H9 (cell line): ENCODE data around the gene MBNL1. TPM values are rescaled to one million over a fixed set of nuclear protein-coding genes. Genes with fewer than 3 reads are reported as not detected.

Source experiments
- DNase-seq: peaks from one replicate; pipeline ENCODE4 v3.0.0-alpha.2; 2017
- H2AFZ ChIP-seq: one replicate; pipeline ENCODE4 v1.6.1; 2013; ENCODE audit warnings: mild to moderate bottlenecking, low read length, control low read depth, moderate library complexity
- H2AK5ac ChIP-seq: 2 replicates; pipeline ENCODE4 v1.6.1; 2013; ENCODE audit warnings: low read length, control low read depth, mixed read lengths; ENCODE audit not compliant: insufficient read length
- H2BK120ac ChIP-seq: one replicate; pipeline ENCODE4 v1.6.1; 2013; ENCODE audit warnings: low read depth, mild to moderate bottlenecking, low read length, control low read depth, inconsistent platforms; ENCODE audit not compliant: poor library complexity, severe bottlenecking
- H2BK12ac ChIP-seq: 2 replicates; pipeline ENCODE4 v1.6.1; 2013; ENCODE audit warnings: low read length, control low read depth, mixed read lengths, low read depth; ENCODE audit not compliant: insufficient read length
- H2BK15ac ChIP-seq: 2 replicates; pipeline ENCODE4 v1.6.1; 2013; ENCODE audit warnings: low read depth, low read length, control low read depth
- H2BK20ac ChIP-seq: one replicate; pipeline ENCODE4 v1.6.1; 2013; ENCODE audit warnings: low read depth, mild to moderate bottlenecking, low read length, control low read depth, inconsistent platforms; ENCODE audit not compliant: poor library complexity, severe bottlenecking
- H2BK5ac ChIP-seq: 2 replicates; pipeline ENCODE4 v1.6.1; 2013; ENCODE audit warnings: low read length, control low read depth, mixed read lengths; ENCODE audit not compliant: insufficient read length
- H3K14ac ChIP-seq: 2 replicates; pipeline ENCODE4 v1.6.1; 2013; ENCODE audit warnings: low read length, control low read depth; ENCODE audit not compliant: insufficient read depth
- H3K18ac ChIP-seq: 2 replicates; pipeline ENCODE4 v1.6.1; 2013; ENCODE audit warnings: low read depth, mild to moderate bottlenecking, mixed read lengths, low read length, control low read depth; ENCODE audit not compliant: insufficient read length
- H3K23ac ChIP-seq: 2 replicates; pipeline ENCODE4 v1.6.1; 2013; ENCODE audit warnings: low read length, control low read depth, mixed read lengths, low read depth; ENCODE audit not compliant: insufficient read length
- H3K23me2 ChIP-seq: 2 replicates; pipeline ENCODE4 v1.6.1; 2013; ENCODE audit warnings: low read depth, mild to moderate bottlenecking, mixed read lengths, low read length, control low read depth; ENCODE audit not compliant: insufficient read length, poor library complexity, severe bottlenecking
- H3K27ac ChIP-seq: 2 replicates; pipeline ENCODE4 v1.5.1; 2013; ENCODE audit warnings: low read length, control low read depth, mixed read lengths, low read depth; ENCODE audit not compliant: insufficient read length
- H3K27me3 ChIP-seq: 2 replicates; pipeline ENCODE4 v1.6.1; 2013; ENCODE audit warnings: low read length, control low read depth, inconsistent platforms; ENCODE audit not compliant: insufficient read depth
- H3K4ac ChIP-seq: 2 replicates; pipeline ENCODE4 v1.6.1; 2013; ENCODE audit warnings: low read depth, mild to moderate bottlenecking, control low read depth, inconsistent platforms, low read length, moderate library complexity
- H3K4me1 ChIP-seq: 2 replicates; pipeline ENCODE4 v1.6.1; 2013; ENCODE audit warnings: low read length, control low read depth, inconsistent platforms; ENCODE audit not compliant: insufficient read depth
- H3K4me2 ChIP-seq: 2 replicates; pipeline ENCODE4 v1.6.1; 2013; ENCODE audit warnings: low read length, control low read depth, mixed read lengths; ENCODE audit not compliant: insufficient read length, insufficient read depth
- H3K56ac ChIP-seq: 2 replicates; pipeline ENCODE4 v1.6.1; 2013; ENCODE audit warnings: low read depth, mild to moderate bottlenecking, mixed read lengths, low read length, control low read depth; ENCODE audit not compliant: insufficient read length
- H3K79me1 ChIP-seq: 2 replicates; pipeline ENCODE4 v1.6.1; 2013; ENCODE audit warnings: low read depth, mild to moderate bottlenecking, moderate library complexity, low read length, control low read depth, inconsistent platforms; ENCODE audit not compliant: insufficient read depth, poor library complexity, severe bottlenecking
- H3K79me2 ChIP-seq: 2 replicates; pipeline ENCODE4 v1.6.1; 2013; ENCODE audit warnings: low read length, control low read depth, inconsistent platforms; ENCODE audit not compliant: insufficient read depth
- H3K9ac ChIP-seq: 2 replicates; pipeline ENCODE4 v1.6.1; 2013; ENCODE audit warnings: low read length, control low read depth, mixed read lengths; ENCODE audit not compliant: insufficient read length; ENCODE audit errors: extremely low read depth
- H3K9me3 ChIP-seq: one replicate; pipeline ENCODE4 v1.6.1; 2013; ENCODE audit warnings: low read depth, low read length, inconsistent platforms; ENCODE audit not compliant: control insufficient read depth
- H3T11ph ChIP-seq: one replicate; pipeline ENCODE4 v1.6.1; 2013; ENCODE audit warnings: mild to moderate bottlenecking, low read length, control low read depth, inconsistent platforms
- H4K20me1 ChIP-seq: one replicate; pipeline ENCODE4 v1.6.1; 2013; ENCODE audit not compliant: control insufficient read depth, insufficient read length, insufficient read depth
- H4K5ac ChIP-seq: 2 replicates; pipeline ENCODE4 v1.6.1; 2013; ENCODE audit warnings: low read depth, mild to moderate bottlenecking, mixed read lengths, low read length, control low read depth; ENCODE audit not compliant: insufficient read length
- H4K8ac ChIP-seq: replicated peaks from 2 replicates; pipeline ENCODE4 v1.6.1; 2013; ENCODE audit warnings: low read length, control low read depth, mixed read lengths, low read depth; ENCODE audit not compliant: insufficient read length
- H4K91ac ChIP-seq: 2 replicates; pipeline ENCODE4 v1.6.1; 2013; ENCODE audit warnings: low read depth, mild to moderate bottlenecking, moderate library complexity, mixed read lengths, low read length, control low read depth; ENCODE audit not compliant: insufficient read length
- H3K27ac Mint-ChIP-seq, 3 experiments: 2 replicates in 2 of 3; 3 replicates in 1 of 3; pipeline ENCODE4 v1.8.0; 2020 to 2021; ENCODE audit warnings: mixed read lengths in 3 of 3, mild to moderate bottlenecking in 1 of 3, moderate library complexity in 1 of 3
- H3K27me3 Mint-ChIP-seq: 2 replicates; pipeline ENCODE4 v1.8.0; 2021; ENCODE audit warnings: low read depth, mild to moderate bottlenecking, moderate library complexity, mixed read lengths
- H3K36me3 Mint-ChIP-seq, 3 experiments: 2 replicates in 2 of 3; 3 replicates in 1 of 3; pipeline ENCODE4 v1.8.0; 2020 to 2021; ENCODE audit warnings: low read depth in 3 of 3, mixed read lengths in 3 of 3; ENCODE audit not compliant: insufficient read depth in 1 of 3
- H3K4me1 Mint-ChIP-seq, 2 experiments: 2 replicates each; pipeline ENCODE4 v1.8.0; 2020; ENCODE audit warnings: mixed read lengths in 2 of 2
- H3K4me3 Mint-ChIP-seq, 2 experiments: 2 replicates in 1 of 2; 3 replicates in 1 of 2; pipeline ENCODE4 v1.8.0; 2020 to 2021; ENCODE audit warnings: mild to moderate bottlenecking in 2 of 2, mixed read lengths in 2 of 2, moderate library complexity in 1 of 2
- H3K9me3 Mint-ChIP-seq, 2 experiments: 2 replicates in 1 of 2; 3 replicates in 1 of 2; pipeline ENCODE4 v1.8.0; 2020; ENCODE audit warnings: mild to moderate bottlenecking in 2 of 2, mixed read lengths in 2 of 2, moderate library complexity in 1 of 2
- CTCF ChIP-seq: fragments of 200-600 bp; sonication (generic); conservative IDR thresholded peaks from 3 replicates; pipeline ENCODE4 v1.8.0; 2021; ENCODE audit warnings: antibody characterized with exemption, mild to moderate bottlenecking
- WGBS: extraction: QIAGEN DNeasy Blood & Tissue Kit; methylation state at CpG from one replicate; pipeline ENCODE4 v1.1.7; 2013; ENCODE audit warnings: missing lambda C conversion rate, low lambda C conversion rate, mixed read lengths; ENCODE audit not compliant: insufficient read length; ENCODE audit errors: extremely low coverage; 5-methylcytosine and 5-hydroxymethylcytosine counted together
- total RNA-seq: library from RNA; stranded (reverse); gene quantifications from 2 replicates; pipeline ENCODE4 v1.2.1, GENCODE V29; 2021

MBNL1 gene
- total RNA-seq, 1 experiment from 2014 or later = 14.9 TPM

- DNase-seq = no peak
- H3K23ac ChIP-seq = no peak overlapping the region
- no peak overlapping the region for H2AFZ ChIP-seq
- H3K23me2 ChIP-seq = no peaks in the 10 kb centered on the region
- no peak overlapping the region for H3K4me2 ChIP-seq
- no CpG with 5 or more reads among the region's 4 CpGs for WGBS
- H4K91ac ChIP-seq = no peak overlapping the region
- TF ChIP-seq CTCF = no peak
- H3K4ac ChIP-seq = no peak overlapping the region
- Mint-ChIP-seq H3K4me1 (peaks cover 3 to 13% of the 10 kb centered on the region in 2 experiments; a peak in 3 of 4 replicates), H3K9me3 (no peaks in the 10 kb centered on the region), H3K27me3 (no peaks in the 10 kb centered on the region), H3K36me3 (no peaks in the 10 kb centered on the region), H3K27ac (peak overlapping the region in 2 of 3 experiments; percentile 37 to 66; a peak in 1 of 7 replicates), H3K4me3 (no peak overlapping the region)
- H3K18ac ChIP-seq = no peak overlapping the region
- H3K79me1 ChIP-seq = no peaks in the 10 kb centered on the region
- H2BK12ac ChIP-seq = no peak overlapping the region
- H4K8ac ChIP-seq = no peak overlapping the region
- H2BK15ac ChIP-seq = no peak overlapping the region
- no peaks in the 10 kb centered on the region for H4K20me1 ChIP-seq
- H2BK5ac ChIP-seq = no peak overlapping the region
- H2AK5ac ChIP-seq = no peak overlapping the region
- H3K9me3 ChIP-seq = no peaks in the 10 kb centered on the region
- no peak overlapping the region for H3K27ac ChIP-seq
- no peak overlapping the region for H3K9ac ChIP-seq
- peaks cover 3% of the 10 kb centered on the region; the same call in 1 of the 2 replicates for H3K79me2 ChIP-seq
- no peak overlapping the region for H4K5ac ChIP-seq
- H2BK120ac ChIP-seq = no peak overlapping the region
- H3K4me1 ChIP-seq = no peaks in the 10 kb centered on the region
- no peak overlapping the region for H3T11ph ChIP-seq
- H3K14ac ChIP-seq = no peak overlapping the region
- no peak overlapping the region for H2BK20ac ChIP-seq
- H3K27me3 ChIP-seq = no peaks in the 10 kb centered on the region
- H3K56ac ChIP-seq = no peak overlapping the region
These were observed 22.9 kb downstream of the MBNL1 start for GRCh38 chr3:152291649-152292066.
